K562 (cell line): ENCODE results near the gene SPAG9. TPM values are rescaled to one million over a fixed set of nuclear protein-coding genes. Genes with fewer than 3 reads are reported as not detected.

Experiments
- ARNT ChIP-seq, 2 experiments: fragments of 450-650 bp; IDR thresholded peaks; 2 replicates each; pipeline ENCODE4 v1.6.1; 2016; ENCODE audit warnings: mild to moderate bottlenecking in 1 of 2
- ATF3 ChIP-seq, 2 experiments: fragments of 450-650 bp in 1 of 2; sonication (generic) in 1 of 2; formaldehyde crosslinking in 1 of 2; IDR thresholded peaks in 1 of 2; conservative IDR thresholded peaks in 1 of 2; 2 replicates each; pipeline versions ENCODE4 v1.6.1 to v1.8.1; 2016 to 2023; ENCODE audit warnings: mild to moderate bottlenecking in 2 of 2, moderate library complexity in 2 of 2, inconsistent platforms in 1 of 2, missing genetic modification reagents in 1 of 2
- ESRRA ChIP-seq: fragments of 450-650 bp; IDR thresholded peaks from 2 replicates; pipeline ENCODE4 v1.6.1; 2014; ENCODE audit warnings: low read depth, mild to moderate bottlenecking, moderate library complexity, borderline replicate concordance
- ESRRB ChIP-seq: fragments of 250-450 bp; sonication (Bioruptor Pico); IDR thresholded peaks from 2 replicates; pipeline ENCODE4 v1.5.0; 2020; ENCODE audit warnings: mild to moderate bottlenecking, moderate library complexity, borderline replicate concordance
- HDAC1 ChIP-seq, 2 experiments: fragments of 450-650 bp; IDR thresholded peaks; 2 replicates each; pipeline ENCODE4 v1.6.1; 2016 to 2017; ENCODE audit warnings: inconsistent platforms in 1 of 2, mild to moderate bottlenecking in 1 of 2, moderate library complexity in 1 of 2
- JUND ChIP-seq, 2 experiments: IDR thresholded peaks; 2 replicates in 1 of 2; 3 replicates in 1 of 2; pipeline ENCODE4 v1.6.1; 2011; ENCODE audit warnings: borderline replicate concordance in 2 of 2, low read depth in 2 of 2, low read length in 2 of 2, improper control_type of control experiment in 1 of 2, missing biosample characterization in 1 of 2, missing genetic modification characterization in 1 of 2, missing genetic modification reagents in 1 of 2
- LEF1 ChIP-seq: fragments of 450-650 bp; IDR thresholded peaks from 2 replicates; pipeline ENCODE4 v1.6.1; 2016; ENCODE audit warnings: mild to moderate bottlenecking
- MAFK ChIP-seq: IDR thresholded peaks from 2 replicates; pipeline ENCODE4 v1.6.1; 2011; ENCODE audit warnings: low read length, improper control_type of control experiment
- MNT ChIP-seq, 2 experiments: fragments of 450-650 bp; conservative IDR thresholded peaks; 2 replicates each; pipeline ENCODE4 v1.6.1; 2017; ENCODE audit warnings: mild to moderate bottlenecking in 2 of 2, moderate library complexity in 2 of 2
- MYNN ChIP-seq, 2 experiments: sonication (generic); formaldehyde crosslinking in 1 of 2; IDR thresholded peaks; 2 replicates each; pipeline versions ENCODE4 v1.5.0 to v1.6.1; 2016 to 2020; ENCODE audit warnings: antibody characterized with exemption in 1 of 2, missing genetic modification reagents in 1 of 2
- NCOA2 ChIP-seq, 2 experiments: fragments of 450-650 bp; IDR thresholded peaks; 2 replicates each; pipeline ENCODE4 v1.6.1; 2018; ENCODE audit warnings: mild to moderate bottlenecking in 2 of 2, moderate library complexity in 1 of 2; ENCODE audit not compliant: partially characterized antibody in 2 of 2
- NRF1 ChIP-seq, 2 experiments: fragments of 450-650 bp; IDR thresholded peaks in 1 of 2; conservative IDR thresholded peaks in 1 of 2; 2 replicates each; pipeline ENCODE4 v1.6.1; 2014; ENCODE audit warnings: mild to moderate bottlenecking in 2 of 2
- PHTF2 ChIP-seq: fragments of 250-450 bp; sonication (Bioruptor Pico); IDR thresholded peaks from 2 replicates; pipeline ENCODE4 v1.5.0; 2021; ENCODE audit warnings: mild to moderate bottlenecking
- POLR2AphosphoS2 ChIP-seq: IDR thresholded peaks from 2 replicates; pipeline ENCODE4 v1.6.1; 2012; ENCODE audit warnings: low read length, improper control_type of control experiment
- RAD21 ChIP-seq, 2 experiments: fragments of 250-450 bp in 1 of 2; fragments of 450-650 bp in 1 of 2; sonication (Bioruptor Pico) in 1 of 2; formaldehyde crosslinking in 1 of 2; IDR thresholded peaks in 1 of 2; conservative IDR thresholded peaks in 1 of 2; 2 replicates each; pipeline versions ENCODE4 v1.4.0 to v1.8.0; 2020 to 2022; ENCODE audit warnings: mild to moderate bottlenecking in 2 of 2, moderate library complexity in 1 of 2
- SREBF1 ChIP-seq: fragments of 150-350 bp; IDR thresholded peaks from 2 replicates; pipeline ENCODE4 v1.6.1; 2014; ENCODE audit warnings: antibody characterized with exemption, low read depth, low read length, borderline replicate concordance
- TEAD1 ChIP-seq, 2 experiments: fragments of 450-650 bp in 1 of 2; sonication (generic) in 1 of 2; formaldehyde crosslinking; IDR thresholded peaks; 2 replicates each; pipeline versions ENCODE4 v1.4.0 to v1.8.0; 2020 to 2022; ENCODE audit warnings: mild to moderate bottlenecking in 2 of 2, missing genetic modification reagents in 1 of 2
- TRIM24 ChIP-seq, 2 experiments: fragments of 450-650 bp; IDR thresholded peaks; 2 replicates each; pipeline ENCODE4 v1.6.1; 2016
- ZFP36 ChIP-seq: fragments of 150-350 bp; IDR thresholded peaks from 2 replicates; pipeline ENCODE4 v1.6.1; 2018; ENCODE audit warnings: low read length, low read depth; ENCODE audit not compliant: partially characterized antibody
- ZNF282 ChIP-seq: sonication (generic); formaldehyde crosslinking; IDR thresholded peaks from 2 replicates; pipeline ENCODE4 v1.8.1; 2023; ENCODE audit warnings: missing genetic modification reagents
- ZSCAN29 ChIP-seq: fragments of 450-650 bp; IDR thresholded peaks from 2 replicates; pipeline ENCODE4 v1.6.1; 2017
- polyA plus RNA-seq, 8 experiments: library from polyadenylated mRNA; depleted of rRNA in 4 of 8; stranded (reverse) in 5 of 8; unstranded in 3 of 8; fragments of >200 nt; fragmentation: Nextera tagmentation in 2 of 8; fragmentation: Illumina TruSeq in 1 of 8; extraction: Ambion mirVana in 2 of 8; extraction: Trizol in 1 of 8; gene quantifications; 2 replicates each; pipeline versions ENCODE4 v1.2.1 to v1.2.3, GENCODE V29; 2011 to 2014; ENCODE audit warnings: inconsistent platforms in 1 of 8, missing spikeins in 1 of 8
- total RNA-seq, 7 experiments: library from RNA; depleted of rRNA in 6 of 7; stranded (reverse); fragments of >200 nt in 6 of 7; fragmentation: Illumina TruSeq in 2 of 7; extraction: Trizol in 2 of 7; gene quantifications; 2 replicates each; pipeline versions ENCODE4 v1.2.1 to v1.2.3, GENCODE V29; 2011 to 2021; ENCODE audit warnings: low replicate concordance in 1 of 7
- TF ChIP-seq, protein P1 (sequence below): sonication (generic); formaldehyde crosslinking; IDR thresholded peaks from 2 replicates; pipeline ENCODE4 v1.9.0; 2022; ENCODE audit warnings: mild to moderate bottlenecking, missing genetic modification reagents
- TF ChIP-seq, protein P2 (sequence below): fragments of 450-650 bp; IDR thresholded peaks from 2 replicates; pipeline ENCODE4 v1.6.1; 2016; ENCODE audit warnings: low read depth, mild to moderate bottlenecking, moderate library complexity

Gene SPAG9
- total and polyA plus RNA-seq, 9 of the 15 experiments (the other 6 are each of a cell fraction or from before 2014, with no cell fraction given): 12.2 to 99.2 (median 58.2) TPM

- TF ChIP-seq PHTF2 (no peak), NRF1 (conservative IDR thresholded peaks at IDR 0.05 in 1 of 2, IDR thresholded peaks at IDR 0.05 in 1 of 2) (peak; percentile 32 to 52; a peak in 2 of 4 replicates), RAD21 (CRISPR knock-in tag; conservative IDR thresholded peaks at IDR 0.05 in 1 of 2, IDR thresholded peaks at IDR 0.05 in 1 of 2) (peak in 1 of 2 experiments; percentile 30; a peak in 1 of 4 replicates), ARNT (IDR thresholded peaks at IDR 0.05) (0 out of 4 replicates have a peak, but pooled peaks of 1 of the 2 experiments have one; percentile 60), JUND (IDR thresholded peaks at IDR 0.05; ENCODE audit: borderline replicate concordance, low read depth, low read length) (peak; percentile 96), JUND (tag; IDR thresholded peaks at IDR 0.05; ENCODE audit: borderline replicate concordance, low read depth, low read length) (peak; percentile 94; the same call in 2 of the 3 replicates), SREBF1 (peak; percentile 49; the same call in 1 of the 2 replicates), HDAC1 (IDR thresholded peaks at IDR 0.05) (peak in 1 of 2 experiments; percentile 90; a peak in 2 of 4 replicates), TRIM24 (IDR thresholded peaks at IDR 0.05) (peak; percentile 18 to 83; a peak in 2 of 4 replicates), POLR2AphosphoS2 (peak; percentile 78; the same call in 1 of the 2 replicates), ZFP36 (no peak), MYNN (IDR thresholded peaks at IDR 0.05) (peak; percentile 87), MYNN (CRISPR knock-in tag; IDR thresholded peaks at IDR 0.05) (no peak), NCOA2 (IDR thresholded peaks at IDR 0.05; ENCODE audit: partially characterized antibody in 2 of 2) (no peak), ESRRA (peak; percentile 73; the same call in 1 of the 2 replicates), ZNF282 (no peak), LEF1 (peak; percentile 86), ZSCAN29 (no peak), ATF3 (IDR thresholded peaks at IDR 0.05) (peak; percentile 96), ATF3 (CRISPR knock-in tag; conservative IDR thresholded peaks at IDR 0.05) (0 out of 2 replicates have a peak, but pooled peaks have one; percentile 18), TEAD1 (CRISPR knock-in tag; IDR thresholded peaks at IDR 0.05) (peak; percentile 5 to 14; a peak in 2 of 4 replicates), MAFK (peak; percentile 26; the same call in 1 of the 2 replicates), MNT (conservative IDR thresholded peaks at IDR 0.05) (peak; percentile 94 to 97), ESRRB (CRISPR knock-in tag) (no peak)
- TF ChIP-seq, protein P1, sequence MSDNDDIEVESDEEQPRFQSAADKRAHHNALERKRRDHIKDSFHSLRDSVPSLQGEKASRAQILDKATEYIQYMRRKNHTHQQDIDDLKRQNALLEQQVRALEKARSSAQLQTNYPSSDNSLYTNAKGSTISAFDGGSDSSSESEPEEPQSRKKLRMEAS (CRISPR knock-in tag): peak; percentile 86
- TF ChIP-seq, protein P2, sequence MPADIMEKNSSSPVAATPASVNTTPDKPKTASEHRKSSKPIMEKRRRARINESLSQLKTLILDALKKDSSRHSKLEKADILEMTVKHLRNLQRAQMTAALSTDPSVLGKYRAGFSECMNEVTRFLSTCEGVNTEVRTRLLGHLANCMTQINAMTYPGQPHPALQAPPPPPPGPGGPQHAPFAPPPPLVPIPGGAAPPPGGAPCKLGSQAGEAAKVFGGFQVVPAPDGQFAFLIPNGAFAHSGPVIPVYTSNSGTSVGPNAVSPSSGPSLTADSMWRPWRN: peak; percentile 65
Observed at GRCh38 chr17:51121620-51122472, 1.2 kb upstream of the SPAG9 start (continued).
